GM23338 (cell line): Measurements from ENCODE around the gene RFX2. TPM values are rescaled to one million over a fixed set of nuclear protein-coding genes. Genes with fewer than 3 reads are reported as not detected.

Source experiments
- polyA plus RNA-seq: library from polyadenylated mRNA; unstranded; fragments of >200 nt; fragmentation: Nextera tagmentation; extraction: Ambion mirVana; gene quantifications from 2 replicates; pipeline ENCODE4 v1.2.1, GENCODE V29; 2016
- total RNA-seq: library from RNA; depleted of rRNA; stranded (reverse); fragments of >200 nt; shearing (Covaris generic); gene quantifications from 2 replicates; pipeline ENCODE4 v1.2.3, GENCODE V29; 2014; rRNA removed

Gene RFX2
- total and polyA plus RNA-seq, 2 experiments from 2014 or later, result 4.6 to 13.0 TPM

Other genes starting within 250 kb of the RFX2 start
- gene FUT5, start 240.0 kb downstream of the RFX2 start, total RNA-seq, result not detected in 2 replicates
- 0.10 TPM in 1 of 2 replicates, not detected in the other for gene FUT5, start 240.0 kb downstream of the RFX2 start, polyA plus RNA-seq
- 171 and 187 TPM in 2 replicates for gene NDUFA11, start 206.7 kb downstream of the RFX2 start, total RNA-seq
- gene NDUFA11, start 206.7 kb downstream of the RFX2 start, polyA plus RNA-seq, result 523 and 558 TPM in 2 replicates
- 3.2 and 3.7 TPM in 2 replicates for gene VMAC, start 205.6 kb downstream of the RFX2 start, total RNA-seq
- gene VMAC, start 205.6 kb downstream of the RFX2 start, polyA plus RNA-seq, result 0.79 and 0.89 TPM in 2 replicates
- 0.74 and 3.2 TPM in 2 replicates for gene CAPS, start 196.2 kb downstream of the RFX2 start, total RNA-seq
- 1.5 and 2.5 TPM in 2 replicates for gene CAPS, start 196.2 kb downstream of the RFX2 start, polyA plus RNA-seq
- 98.3 and 105 TPM in 2 replicates for gene RANBP3, start 132.4 kb downstream of the RFX2 start, total RNA-seq
- gene RANBP3, start 132.4 kb downstream of the RFX2 start, polyA plus RNA-seq, result 40.2 and 41.2 TPM in 2 replicates
- gene ACSBG2, start 25.2 kb upstream of the RFX2 start, total RNA-seq, result not detected in 2 replicates
- gene ACSBG2, start 25.2 kb upstream of the RFX2 start, polyA plus RNA-seq, result not detected in 2 replicates
- gene MLLT1, start 169.5 kb upstream of the RFX2 start, total RNA-seq, result 15.4 and 23.4 TPM in 2 replicates
- gene MLLT1, start 169.5 kb upstream of the RFX2 start, polyA plus RNA-seq, result 17.8 and 19.9 TPM in 2 replicates
- not detected in 2 replicates for gene ACER1, start 223.1 kb upstream of the RFX2 start, total RNA-seq
- not detected in 2 replicates for gene ACER1, start 223.1 kb upstream of the RFX2 start, polyA plus RNA-seq